ENCODE results near the gene ZDHHC24.
"Not testable (repeated sequence)": the region's sequence is repeated elsewhere in the genome, so short reads cannot be mapped to it uniquely, and the experiment has no call there.

The ZDHHC24 gene

DNA sequence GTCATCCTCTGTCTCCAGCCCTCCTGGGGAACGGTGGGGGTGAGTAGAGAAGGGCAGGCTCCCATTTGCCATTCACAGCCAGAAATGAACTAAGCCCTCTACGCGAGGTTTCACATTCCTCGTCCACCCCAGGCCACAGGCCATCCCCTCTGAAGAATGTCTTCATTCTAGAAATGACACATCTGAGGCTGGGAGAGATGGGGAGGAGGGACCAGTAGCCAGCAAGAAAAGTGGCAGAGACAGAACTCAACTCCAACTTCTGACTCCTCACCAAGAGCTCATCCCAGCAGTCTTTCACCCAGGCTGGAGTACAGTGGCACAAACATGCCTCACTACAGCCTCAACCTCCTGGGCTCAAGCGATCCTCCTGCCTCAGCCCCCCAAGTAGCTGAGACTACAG, 19.1 kb upstream of the ZDHHC24 start:
- DNase-seq, result no peak

DNA sequence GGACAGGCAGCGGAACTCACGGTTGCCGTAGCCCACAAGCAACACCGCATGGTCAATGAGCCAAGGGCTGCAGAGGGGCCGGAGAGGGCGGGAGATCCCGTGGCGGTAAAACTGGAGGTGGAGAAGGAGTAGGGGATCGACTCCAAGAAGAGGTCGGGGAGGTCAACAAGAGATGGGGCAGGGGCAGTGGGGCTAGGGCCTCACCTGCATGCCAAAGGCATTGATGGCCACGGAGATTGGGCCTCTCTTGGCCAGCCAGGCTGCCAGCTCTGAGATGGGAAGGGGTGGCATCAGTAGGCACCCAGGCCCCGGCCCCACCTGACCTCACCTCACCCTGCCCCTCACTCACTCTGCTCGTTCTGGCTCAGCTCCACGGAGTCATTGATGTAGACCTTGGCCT, 18.7 kb upstream of the ZDHHC24 start:
- DNase-seq, result no peak

DNA sequence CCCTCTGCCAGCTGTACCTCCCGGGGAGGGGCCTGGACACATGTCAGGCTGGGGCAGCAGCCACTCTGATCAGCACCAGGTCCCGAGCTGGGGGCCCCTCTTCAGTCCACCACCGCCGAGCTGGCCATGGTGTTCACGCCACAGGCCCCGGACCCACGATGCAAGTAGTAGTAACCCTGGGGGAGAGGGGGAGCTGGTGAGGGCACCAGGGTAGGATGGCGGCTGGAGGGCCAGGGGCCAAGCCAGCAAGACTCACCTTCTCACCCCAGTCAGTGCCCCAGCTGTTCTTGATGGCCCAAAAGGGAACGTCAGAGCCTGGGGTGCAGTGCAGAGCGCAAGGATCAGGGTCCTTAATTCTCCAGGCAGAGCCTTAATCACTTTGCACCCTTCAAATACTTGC, 18.0 kb upstream of the ZDHHC24 start:
- no peak for DNase-seq

DNA sequence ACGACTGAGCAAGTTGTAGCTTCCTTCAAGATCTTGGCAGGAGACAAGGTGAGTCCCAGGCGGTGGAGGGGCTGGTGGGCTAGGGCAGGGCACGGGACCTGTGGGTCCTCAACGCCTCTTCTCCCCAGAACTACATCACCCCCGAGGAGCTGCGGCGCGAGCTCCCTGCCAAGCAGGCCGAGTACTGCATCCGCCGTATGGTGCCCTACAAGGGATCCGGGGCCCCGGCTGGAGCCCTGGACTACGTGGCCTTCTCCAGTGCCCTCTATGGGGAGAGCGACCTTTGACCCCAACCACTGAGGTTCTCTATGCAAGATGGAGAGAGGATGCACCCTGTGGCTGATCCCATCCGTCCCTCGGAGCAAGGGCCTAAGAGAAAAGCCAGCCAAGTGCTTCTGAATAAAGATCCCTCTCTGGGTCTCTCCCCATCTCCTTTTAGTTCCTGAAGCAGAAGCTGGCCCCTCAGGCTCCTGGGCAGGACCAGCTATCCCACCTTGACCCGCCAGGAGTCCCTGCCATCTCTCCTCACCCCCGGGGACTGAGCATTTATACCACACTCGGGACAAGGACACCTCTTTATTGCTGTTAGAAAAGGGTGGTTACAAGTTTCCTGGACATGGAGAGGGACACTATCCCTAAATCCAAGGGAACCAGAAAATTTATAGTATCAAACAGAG, 17.2 kb upstream of the ZDHHC24 start:
- no peak for DNase-seq

DNA sequence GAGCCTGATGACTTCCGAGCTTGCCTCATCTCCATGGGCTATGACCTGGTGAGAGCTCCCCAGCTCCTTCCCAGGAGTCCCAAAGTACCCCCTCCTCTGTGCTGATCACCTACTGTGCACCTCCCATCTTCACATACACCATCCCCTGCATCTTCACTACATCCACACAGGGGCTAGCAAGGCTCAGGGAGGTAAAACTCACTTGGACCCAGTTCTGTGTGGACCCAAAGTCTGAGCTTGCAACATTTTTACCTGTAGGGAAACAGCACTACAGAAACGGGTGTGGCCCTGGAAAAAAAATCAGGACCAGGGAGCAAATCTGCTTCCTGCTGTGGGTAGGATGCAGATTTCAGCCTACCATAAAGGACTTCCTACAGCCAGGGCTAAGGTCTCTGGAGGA, 16.4 kb upstream of the ZDHHC24 start:
- DNase-seq, result no peak

DNA sequence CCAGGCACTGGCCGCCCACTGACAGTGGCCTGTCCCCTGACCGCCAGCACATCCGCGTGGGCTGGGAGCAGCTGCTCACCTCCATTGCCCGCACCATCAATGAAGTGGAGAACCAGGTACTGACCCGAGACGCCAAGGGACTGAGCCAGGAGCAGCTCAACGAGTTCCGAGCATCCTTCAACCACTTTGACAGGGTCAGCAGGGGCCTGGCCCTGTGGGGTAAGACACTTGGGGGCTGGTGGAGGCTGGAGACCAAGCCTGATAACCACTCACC, 16.1 kb upstream of the ZDHHC24 start:
- no peak for DNase-seq

DNA sequence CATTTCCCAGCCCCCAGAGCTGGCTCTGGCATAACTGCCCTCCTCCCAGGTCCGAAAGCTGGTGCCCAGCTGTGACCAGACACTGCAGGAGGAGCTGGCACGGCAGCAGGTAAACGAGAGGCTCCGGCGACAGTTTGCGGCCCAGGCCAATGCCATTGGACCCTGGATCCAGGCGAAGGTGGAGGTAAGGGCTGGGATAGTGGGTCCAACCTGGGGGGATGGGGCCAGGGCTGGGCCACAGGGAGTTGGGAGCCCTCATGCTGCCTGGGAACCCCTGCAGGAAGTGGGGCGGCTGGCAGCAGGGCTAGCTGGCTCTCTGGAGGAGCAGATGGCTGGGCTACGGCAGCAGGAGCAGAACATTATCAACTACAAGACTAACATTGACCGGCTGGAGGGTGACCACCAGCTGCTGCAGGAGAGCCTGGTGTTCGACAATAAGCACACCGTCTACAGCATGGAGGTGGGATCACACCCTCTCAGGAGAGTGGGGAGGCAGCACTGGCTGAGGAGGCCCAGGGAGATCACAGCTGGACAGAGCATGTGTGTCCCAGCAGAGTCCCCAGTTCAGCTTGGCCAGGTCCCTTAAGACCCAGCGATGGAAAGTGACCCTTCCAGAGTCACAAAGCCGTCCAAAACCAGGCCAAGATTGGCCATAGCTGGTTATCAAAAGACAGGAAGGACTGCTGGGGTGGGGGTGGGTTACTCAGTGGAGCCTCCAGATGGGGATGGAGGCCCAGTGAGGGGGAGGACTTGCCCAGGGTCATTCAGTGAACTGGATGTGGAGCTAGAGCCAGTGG, 15.5 kb upstream of the ZDHHC24 start:
- no peak for DNase-seq

DNA sequence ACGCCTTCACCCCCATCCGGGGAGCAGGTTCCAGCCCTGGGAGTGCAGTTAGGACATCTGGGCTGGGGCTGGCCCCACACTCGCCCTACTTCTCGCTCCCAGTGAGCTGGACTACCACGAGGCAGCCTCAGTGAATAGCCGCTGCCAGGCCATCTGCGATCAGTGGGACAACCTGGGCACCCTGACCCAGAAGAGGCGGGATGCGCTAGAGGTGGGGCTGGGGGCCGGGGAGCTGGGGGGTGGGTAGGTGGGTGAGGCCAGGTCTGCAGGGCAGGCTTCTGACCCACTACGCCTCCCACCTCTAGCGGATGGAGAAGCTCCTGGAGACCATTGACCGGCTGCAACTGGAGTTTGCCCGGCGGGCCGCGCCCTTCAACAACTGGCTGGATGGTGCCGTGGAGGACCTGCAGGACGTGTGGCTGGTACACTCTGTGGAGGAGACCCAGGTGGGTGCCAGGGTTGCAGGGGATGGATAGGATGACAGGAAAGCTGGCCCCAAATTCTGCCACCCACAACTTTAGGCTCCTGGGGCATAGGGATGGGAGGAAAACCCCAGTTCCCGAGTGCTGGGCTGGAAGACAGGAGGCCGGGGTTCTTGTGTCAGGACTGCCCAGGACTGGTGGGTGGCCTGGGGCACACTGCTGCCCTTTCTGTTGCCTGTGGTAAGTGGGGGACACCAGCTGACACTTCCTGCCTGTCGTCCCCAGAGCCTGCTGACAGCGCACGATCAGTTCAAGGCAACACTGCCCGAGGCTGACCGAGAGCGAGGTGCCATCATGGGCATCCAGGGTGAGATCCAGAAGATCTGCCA, 14.2 kb upstream of the ZDHHC24 start:
- no peak for DNase-seq

DNA sequence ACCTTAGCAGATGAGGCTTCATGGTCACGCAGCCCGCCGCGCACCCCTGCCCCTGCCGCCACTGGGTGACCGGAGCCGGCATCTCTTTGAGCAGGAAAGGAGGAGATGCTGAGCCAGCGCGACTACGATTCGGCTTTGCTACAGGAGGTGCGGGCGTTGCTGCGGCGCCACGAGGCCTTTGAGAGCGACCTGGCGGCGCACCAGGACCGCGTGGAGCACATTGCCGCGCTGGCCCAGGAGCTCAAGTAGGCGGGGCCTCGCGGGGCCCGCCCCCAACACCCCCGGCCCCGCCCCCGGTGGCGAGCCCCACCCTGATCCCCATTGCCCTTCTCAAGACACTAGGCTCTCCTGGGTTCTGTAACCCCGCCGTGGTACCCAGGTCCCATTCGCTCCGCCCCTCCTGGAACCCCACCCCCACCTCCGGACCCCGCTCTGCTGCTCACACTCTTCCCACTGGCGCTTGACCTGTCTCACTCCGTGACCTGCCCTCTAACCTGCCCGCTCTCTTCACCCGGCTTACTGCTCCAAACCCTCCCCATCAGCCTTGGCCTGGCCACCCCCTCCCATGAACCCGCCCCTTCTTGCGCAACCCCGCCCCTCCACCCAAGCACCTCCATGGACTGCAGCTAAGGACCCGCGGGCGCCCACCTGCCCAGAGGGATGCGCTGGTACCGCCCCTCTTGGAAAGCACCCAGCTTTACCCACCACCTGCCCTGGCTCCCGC, 13.5 kb upstream of the ZDHHC24 start:
- peak; percentile 12 for DNase-seq

DNA sequence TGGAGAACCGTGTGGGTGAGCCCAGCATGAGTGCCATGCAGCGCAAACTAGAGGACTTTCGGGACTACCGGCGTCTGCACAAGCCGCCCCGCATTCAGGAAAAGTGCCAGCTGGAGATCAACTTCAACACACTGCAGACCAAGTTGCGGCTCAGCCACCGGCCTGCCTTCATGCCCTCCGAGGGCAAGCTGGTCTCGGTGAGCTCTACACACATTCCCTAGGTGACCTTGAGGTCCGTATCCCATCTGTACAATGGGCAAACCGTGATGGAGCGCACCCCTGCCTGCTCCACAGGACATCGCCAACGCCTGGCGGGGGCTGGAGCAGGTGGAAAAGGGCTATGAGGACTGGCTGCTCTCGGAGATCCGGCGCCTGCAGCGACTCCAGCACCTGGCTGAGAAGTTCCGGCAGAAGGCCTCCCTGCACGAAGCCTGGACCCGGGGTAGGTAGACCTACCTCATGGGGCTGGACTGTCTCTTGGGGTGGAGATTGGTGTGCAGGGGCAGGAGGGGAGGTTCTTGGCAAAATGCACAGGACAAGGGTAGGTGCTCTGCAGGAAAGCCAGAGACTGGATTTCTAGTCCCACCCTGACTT, 12.0 kb upstream of the ZDHHC24 start:
- DNase-seq, result no peak

DNA sequence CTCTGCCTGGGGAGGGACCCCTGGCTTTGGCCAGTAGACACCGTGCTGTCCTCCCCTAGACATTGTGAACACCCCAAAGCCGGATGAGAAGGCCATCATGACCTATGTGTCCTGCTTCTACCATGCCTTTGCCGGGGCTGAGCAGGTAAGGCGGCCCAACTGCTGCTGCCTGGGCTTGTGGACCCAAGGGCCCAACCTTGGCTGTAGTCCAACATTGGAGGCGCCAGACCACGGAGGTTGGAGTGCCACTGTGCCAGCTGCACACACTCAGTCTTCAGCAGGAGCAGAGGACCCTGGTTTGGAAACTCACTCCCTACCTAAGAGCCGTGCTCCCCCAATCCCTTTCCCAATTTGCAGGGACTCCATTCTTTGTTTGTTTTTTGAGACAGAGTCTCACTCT, 10.2 kb upstream of the ZDHHC24 start:
- DNase-seq, result peak; percentile 74

DNA sequence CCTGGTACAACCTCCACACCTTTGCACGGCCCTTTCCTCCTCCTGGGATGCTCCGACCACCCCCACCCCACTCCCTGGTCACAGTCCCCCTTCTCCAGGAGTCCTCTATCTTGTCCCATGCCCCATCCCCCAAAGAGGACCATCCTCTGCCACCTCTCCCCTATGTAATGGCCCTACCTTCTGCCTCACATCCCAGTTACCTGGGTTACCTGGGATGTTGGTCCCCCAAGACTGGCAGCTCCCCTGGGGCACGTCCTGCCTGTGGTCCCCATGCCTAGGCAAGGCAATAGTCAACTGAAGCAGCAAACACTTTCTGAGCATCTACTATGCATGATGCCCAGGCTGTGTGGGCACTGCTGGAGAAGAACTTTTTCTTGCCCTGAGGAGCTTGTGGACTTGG, 9.6 kb upstream of the ZDHHC24 start:
- no peak for DNase-seq

DNA sequence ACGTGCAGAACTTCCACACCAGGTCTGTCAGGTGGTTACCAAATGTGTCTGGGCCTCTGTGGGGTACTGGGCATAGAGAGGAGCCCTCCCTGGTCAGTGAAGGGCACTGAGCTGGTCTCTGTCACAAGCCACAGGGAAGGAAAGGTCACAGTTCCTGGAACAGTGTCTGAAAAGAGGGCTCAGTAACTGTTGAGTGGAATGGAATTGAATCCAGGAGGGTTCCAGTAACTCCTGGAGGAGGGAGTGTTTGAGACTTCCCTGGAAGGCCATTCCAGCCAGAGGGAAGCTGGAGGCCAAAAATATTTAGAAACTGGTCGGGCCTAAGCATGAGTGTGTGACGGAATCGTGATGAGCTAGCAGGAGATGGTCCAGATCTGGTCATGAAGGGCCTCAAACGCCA, 8.8 kb upstream of the ZDHHC24 start:
- no peak for DNase-seq

DNA sequence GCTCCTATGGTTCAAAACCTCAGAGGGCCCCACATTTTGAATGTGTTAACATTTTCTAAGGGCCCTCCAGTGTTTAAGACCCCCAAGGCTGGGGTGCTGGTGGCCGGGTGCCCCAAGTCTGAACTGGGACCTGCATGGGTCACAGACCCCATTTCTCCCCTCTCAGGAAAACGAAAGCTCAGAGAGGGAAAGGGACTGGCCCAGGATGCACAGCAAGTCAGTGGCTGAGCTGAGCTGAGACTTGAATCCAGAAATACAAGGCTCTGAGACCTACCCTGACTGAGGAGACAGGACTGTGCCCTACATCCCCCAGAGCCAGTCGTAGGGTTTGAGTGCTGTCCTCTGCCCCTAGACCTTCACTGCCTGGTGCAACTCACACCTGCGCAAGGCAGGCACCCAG, 5.0 kb upstream of the ZDHHC24 start:
- DNase-seq, result no peak

DNA sequence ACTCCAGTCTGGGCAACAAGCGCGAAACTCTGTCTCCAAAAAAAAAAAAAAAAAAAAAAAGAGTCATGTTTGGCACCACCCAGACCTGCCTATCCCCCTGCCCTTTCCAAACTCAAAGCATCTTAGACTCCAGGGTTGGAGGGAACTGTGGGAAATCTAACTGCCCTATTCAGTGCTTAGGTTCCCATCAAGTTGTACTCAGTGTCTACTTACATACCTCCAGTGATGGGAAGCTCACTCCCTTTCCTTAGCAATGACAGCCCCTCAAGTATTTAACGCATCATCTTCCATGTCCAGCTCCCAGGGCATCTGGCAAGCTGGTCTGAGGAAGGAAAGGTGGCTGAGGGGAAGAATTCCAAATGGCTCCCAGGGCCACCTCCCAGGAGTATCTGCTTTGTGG, 3.8 kb upstream of the ZDHHC24 start:
- DNase-seq, result no peak

DNA sequence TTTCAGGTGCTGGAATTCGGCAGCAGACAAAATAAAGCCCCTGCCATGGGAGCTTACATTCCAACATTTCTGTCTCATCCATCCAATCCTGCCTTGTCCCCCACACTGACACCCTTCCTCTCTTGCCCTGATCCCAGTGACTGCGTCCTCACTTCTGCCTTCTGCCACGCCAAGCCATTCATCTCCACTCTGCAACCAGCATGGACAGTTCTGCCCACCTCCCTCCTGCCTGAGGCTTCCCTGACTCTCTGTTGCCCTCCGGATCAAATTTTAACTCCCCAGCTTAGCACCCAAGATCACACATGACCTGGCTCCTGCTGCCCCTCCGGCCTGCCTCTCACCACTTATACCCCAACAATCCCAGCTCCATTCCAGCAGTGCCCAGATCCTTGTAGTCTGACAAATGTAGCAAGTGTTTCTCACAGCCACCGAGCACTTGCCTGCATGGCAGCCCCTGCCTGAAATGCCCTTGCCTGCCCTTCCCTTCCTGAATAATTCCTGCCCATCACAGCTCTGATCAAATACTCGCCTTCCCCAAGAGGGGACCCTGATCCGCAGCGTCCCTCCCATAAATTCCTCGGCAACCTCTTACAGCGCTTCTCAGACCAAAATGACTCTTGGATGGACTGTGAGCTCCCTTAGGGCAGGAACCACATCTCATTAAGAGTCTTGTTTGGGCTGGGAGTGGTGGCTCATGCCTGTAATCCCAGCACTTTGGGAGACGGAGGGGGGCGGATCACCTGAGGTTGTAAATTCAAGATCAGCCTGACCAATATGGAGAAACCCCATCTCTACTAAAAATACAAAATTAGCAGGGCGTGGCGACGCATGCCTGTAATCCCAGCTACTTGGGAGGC, 3.2 kb upstream of the ZDHHC24 start:
- no peak for DNase-seq

DNA sequence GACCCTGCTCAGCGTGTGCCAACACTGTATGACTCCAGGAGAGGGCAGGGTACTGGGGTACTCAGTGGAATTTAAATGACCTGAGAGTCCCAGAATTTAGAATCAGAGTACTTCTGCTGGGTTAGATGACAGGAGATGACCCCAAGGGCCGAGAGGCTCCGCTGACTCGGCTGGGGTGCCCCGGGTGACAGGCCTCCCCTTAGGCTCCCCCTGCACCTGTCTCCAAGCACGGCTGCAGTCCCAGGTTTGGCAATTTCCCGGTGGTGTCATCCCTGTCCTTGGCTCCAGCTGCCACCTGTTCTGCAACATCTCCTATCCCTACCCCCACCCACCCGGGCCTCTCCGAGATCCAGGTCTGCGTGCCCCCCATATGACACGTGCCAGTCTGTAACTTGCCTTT, 2.2 kb upstream of the ZDHHC24 start:
- no peak for DNase-seq

DNA sequence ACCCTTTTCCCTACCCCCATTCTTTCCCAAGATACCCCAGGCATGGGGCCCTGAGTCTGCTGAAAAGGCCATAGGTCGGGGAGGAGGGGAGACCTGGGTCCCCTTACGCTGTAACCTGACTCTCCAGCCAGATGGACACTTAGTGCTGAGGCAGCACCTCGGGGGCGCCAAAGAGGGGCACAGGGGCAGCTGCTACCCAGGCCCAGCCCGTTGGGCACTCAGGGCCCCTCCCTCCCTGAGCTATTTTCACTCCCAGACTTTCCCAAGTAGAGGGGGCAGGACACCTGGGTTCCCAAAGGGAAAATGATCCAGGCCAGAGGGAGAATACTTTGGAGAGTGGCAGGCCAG, 1.8 kb upstream of the ZDHHC24 start:
- DNase-seq, result no peak

DNA sequence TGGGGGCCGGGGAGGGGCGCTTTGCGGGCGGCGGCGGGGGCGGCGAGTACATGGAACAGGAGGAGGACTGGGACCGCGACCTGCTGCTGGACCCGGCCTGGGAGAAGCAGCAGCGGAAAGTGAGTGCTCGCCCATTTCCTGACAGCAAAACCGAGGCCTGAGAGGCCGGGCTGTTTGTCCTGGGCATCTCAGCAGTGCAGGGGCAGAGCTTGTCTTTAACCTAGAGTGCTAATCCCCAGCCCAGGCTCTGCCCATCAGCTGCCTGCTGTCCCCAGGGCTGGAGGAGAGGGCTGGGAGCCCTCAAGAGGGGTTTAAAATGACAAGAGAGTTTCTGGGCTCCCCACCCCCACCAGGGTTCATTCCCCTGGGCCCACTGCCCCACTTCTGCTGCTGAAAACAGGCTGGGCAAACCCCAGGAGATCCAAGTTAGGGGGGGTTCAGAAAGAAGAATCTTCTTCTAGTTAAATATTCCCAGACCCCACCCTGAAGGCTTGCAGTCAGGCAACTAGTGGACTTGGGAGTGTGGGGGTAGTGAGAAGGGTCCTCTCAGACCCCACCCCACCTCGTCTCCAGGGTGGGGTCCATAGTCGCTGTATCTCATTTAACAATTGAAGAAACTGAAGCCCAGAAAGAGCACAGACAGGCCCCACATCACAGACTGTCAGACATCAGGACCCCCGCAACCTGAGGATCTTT, 1.3 kb upstream of the ZDHHC24 start:
- no peak for DNase-seq

DNA sequence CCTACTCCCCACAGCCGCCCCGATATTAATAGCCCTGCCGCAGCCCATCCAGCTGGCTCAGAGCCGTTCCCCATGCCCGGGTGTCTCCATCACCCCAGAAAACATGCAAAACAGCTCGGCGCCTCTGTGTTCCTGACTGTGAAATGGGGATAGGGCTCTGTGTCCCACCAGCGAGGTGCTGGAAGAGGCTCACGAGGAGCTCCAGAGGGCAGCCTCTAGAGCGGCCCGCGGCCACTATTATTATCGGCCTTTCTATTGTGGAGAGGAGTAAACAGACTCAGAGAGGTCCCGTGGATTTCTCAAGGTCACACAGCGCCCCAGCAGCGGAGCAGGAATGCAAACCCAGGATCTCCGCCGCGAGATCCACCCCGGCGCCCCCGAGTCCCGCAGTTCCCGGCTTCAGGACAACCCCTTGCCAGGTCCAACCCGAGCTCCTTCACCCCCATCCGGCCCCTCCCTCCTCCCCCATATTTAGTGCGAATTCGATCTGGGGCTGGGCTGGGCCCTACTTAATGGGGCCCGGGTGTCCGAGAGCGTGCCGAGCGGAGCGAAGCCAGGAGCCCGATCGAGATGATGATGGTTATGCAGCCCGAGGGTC, 619 bp upstream of the ZDHHC24 start, which contains the start of gene ACTN3:
ACTN3 (plus strand) TSS at position 536 of the 598 bp plus-strand sequence; CDS start at position 571, 35 bp downstream.
- no peak for DNase-seq

DNA sequence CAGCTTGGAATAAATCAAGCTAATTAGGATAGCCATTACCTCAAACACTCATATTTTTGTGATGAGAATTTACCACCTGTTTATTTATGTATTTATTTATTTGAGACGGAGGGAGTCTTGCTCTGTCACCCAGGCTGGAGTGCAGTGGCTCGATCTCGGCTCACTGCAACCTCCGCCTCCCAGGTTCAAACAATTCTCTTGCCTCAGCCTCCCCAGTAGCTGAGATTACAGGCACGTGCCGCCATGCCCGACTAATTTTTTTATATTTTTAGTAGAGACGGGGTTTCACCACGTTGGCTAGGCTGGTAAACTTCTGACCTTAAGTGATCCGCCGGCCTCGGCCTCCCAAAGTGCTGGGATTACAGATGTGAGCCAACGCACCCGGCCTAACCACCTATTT, 896 bp downstream of the ZDHHC24 start:
- not testable (repeated sequence) for DNase-seq
